Measurements from ENCODE around the gene LZTS2.
A peak's percentile ranks its signal among the peaks of the same experiment; 100 is the strongest.

LZTS2 gene

GRCh38 chr10:100999742-101000126, at the start of gene LZTS2:
Gene LZTS2, plus strand, starts transcription at chr10:100999808. Its CDS starts 2,731 bp downstream, at chr10:101002539.
- no peak for TF ChIP-seq CTCF (conservative IDR thresholded peaks at IDR 0.05)
- no peak for TF ChIP-seq ZFX (IDR thresholded peaks at IDR 0.05)
- H3K27ac ChIP-seq = peak within 1 kb of the TSS; percentile 89

GRCh38 chr10:100960251-100960650, 39.4 kb upstream of the LZTS2 start:
- no peak for TF ChIP-seq ZFX (IDR thresholded peaks at IDR 0.05)
- no peak for TF ChIP-seq CTCF (conservative IDR thresholded peaks at IDR 0.05)
- no peak overlapping the region for H3K27ac ChIP-seq

- no peak overlapping the region for H3K27ac ChIP-seq
- TF ChIP-seq CTCF (conservative IDR thresholded peaks at IDR 0.05) (no peak), ZFX (IDR thresholded peaks at IDR 0.05) (no peak)
Measured at GRCh38 chr10:100962351-100963080, 37.1 kb upstream of the LZTS2 start.

GRCh38 chr10:100963826-100964225, 35.8 kb upstream of the LZTS2 start:
- H3K27ac ChIP-seq = no peak overlapping the region
- no peak for TF ChIP-seq ZFX (IDR thresholded peaks at IDR 0.05)
- TF ChIP-seq CTCF (conservative IDR thresholded peaks at IDR 0.05) = no peak

GRCh38 chr10:100965820-100966219, 33.8 kb upstream of the LZTS2 start:
- TF ChIP-seq ZFX (IDR thresholded peaks at IDR 0.05) = no peak
- no peak for TF ChIP-seq CTCF (conservative IDR thresholded peaks at IDR 0.05)

GRCh38 chr10:100966887-100967286, 32.7 kb upstream of the LZTS2 start:
- no peak for TF ChIP-seq CTCF (conservative IDR thresholded peaks at IDR 0.05)
- no peak for TF ChIP-seq ZFX (IDR thresholded peaks at IDR 0.05)
- H3K27ac ChIP-seq = no peak overlapping the region

More at GRCh38 chr10:100965820-100966219, 33.8 kb upstream of the LZTS2 start:
- H3K27ac ChIP-seq = no peak overlapping the region

GRCh38 chr10:100967332-100967731, 32.3 kb upstream of the LZTS2 start:
- H3K27ac ChIP-seq = no peak overlapping the region
- TF ChIP-seq ZFX (IDR thresholded peaks at IDR 0.05) (no peak), CTCF (conservative IDR thresholded peaks at IDR 0.05) (no peak)
